GM18858 (cell line): ENCODE results near the gene TEKT3.

Experiments
- ATAC-seq: cut with Tn5 transposase; IDR thresholded peaks from one replicate; pipeline ENCODE4 v1.9.1; 2021; ENCODE audit not compliant: unreplicated experiment

Gene TEKT3

DNA sequence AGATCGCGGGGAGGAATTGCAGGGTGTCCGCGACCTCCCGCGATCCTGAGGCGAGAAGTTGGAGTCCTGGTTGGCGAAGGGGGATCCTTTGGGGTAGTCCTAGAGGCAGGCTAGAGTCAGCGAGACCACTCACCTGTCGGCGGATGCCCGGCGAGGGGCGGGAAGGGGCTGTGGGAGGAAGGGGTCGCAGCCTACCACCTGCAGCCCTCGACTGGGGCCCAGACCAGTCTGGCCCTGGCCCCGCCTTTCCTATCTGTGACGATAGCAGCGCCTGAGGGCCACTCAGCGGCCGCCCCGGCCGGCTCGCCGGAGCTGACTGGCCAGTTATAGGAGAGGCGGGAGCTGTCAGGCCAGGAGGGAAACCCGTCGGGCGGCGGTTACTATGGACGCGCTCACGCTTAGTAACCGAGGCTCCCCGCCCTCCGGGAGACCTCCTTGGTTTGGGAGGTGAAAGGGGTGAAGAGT is at the start of gene TEKT3:
TSS of gene TEKT3 (minus strand) at position 213 of the 465 bp plus-strand sequence. CDS start 10,012 bp downstream, outside the sequence.
- no peak for ATAC-seq

DNA sequence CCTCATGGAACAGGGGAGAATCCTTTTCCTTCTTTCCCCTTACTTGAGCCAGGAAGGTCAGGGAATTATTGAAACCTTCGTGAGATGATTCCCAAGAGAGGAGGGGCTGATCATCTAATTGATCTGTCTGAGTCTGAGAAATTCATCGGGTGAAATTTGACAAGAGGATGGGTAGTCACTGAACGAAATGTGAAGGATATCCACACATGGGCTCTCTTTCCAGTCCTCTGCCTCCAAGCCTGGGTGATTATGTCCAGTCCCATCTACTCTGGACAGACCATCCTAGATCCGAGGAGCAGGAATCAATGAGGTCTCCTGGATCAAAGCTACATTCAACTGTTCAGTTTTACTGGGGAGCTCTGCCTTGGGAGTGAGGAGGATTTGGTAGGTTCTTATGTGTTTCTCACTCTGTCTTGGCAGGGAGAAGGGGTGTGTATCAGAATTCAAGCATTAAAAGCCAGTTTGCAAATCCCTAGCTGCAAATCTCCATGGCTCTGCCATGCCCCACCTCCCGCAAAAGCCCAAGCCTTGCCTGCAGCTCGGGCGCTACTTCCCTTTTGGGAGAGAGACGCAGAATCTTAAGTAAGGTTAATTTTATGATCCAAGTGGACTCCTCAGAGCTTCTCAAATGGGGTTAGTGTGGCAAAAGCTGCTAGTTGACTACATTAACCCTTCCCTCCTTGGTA is 47.1 kb upstream of the TEKT3 start:
- ATAC-seq, result no peak

DNA sequence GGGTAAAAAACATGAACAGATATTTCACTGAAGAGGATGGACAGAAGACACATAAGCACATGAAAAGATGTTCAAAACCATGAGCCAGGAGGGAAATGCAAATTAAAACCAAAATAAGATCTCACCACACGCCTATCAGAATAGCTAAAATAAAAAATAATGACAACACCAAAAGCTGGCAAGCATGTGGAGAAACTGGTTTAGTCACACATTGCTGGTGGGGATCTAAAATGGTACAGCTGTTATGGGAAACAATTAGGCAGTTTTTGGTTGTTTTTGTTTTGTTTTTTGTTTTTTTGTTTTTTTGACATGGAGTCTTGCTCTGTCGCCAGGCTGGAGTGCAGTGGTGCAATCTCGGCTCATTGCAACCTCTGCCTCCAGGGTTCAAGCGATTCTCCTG is 44.7 kb upstream of the TEKT3 start:
- ATAC-seq, result no peak

DNA sequence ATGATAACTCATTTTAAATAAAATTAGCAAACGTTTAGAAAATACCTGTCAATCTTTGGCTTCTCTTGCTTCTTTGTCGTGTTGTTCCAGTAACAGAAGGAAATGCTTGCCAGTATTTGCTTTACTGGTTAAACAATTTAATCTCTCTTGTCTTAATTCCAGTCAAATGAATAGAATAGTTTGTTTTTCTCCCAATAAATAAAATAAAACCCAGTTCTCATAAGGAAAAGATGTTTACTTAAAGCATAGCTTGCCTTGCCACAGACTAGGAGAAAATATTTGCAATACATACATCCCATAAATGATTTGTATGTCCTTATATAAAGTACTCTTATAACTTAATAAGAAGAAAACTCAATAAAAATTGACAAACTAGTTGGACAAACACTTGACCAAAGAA is 43.9 kb upstream of the TEKT3 start:
- ATAC-seq, result no peak

DNA sequence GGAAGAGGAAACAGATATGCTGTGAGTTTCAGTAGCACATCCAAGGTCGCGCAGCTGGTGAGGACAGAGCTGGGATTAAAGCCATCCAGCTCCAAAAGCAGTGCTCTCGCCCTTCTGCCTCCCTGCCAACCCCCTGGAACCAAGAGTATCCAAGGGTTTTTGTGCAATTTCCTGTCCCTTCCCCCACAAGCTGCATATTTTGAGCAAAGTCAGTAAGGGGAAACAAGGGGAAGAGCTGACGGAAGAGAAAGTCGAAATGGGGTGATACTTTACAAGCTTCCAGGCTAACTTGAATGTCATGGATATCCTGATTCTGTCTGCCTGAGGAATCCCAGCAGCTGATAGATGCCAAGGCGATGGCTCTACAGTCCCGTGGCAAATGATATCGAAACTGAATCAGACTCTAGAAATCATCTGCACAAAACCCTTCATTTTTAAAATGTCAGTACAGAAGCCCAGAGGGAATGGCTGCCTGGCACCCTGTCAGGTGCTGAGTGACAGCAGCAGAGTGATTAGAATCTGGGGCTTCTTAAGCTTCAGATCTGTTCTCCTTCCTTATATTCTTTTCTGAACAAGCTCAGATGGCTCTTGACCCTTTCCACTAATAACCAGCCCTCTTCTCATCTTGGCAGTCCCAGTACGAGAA is 42.9 kb upstream of the TEKT3 start:
- ATAC-seq, result no peak

DNA sequence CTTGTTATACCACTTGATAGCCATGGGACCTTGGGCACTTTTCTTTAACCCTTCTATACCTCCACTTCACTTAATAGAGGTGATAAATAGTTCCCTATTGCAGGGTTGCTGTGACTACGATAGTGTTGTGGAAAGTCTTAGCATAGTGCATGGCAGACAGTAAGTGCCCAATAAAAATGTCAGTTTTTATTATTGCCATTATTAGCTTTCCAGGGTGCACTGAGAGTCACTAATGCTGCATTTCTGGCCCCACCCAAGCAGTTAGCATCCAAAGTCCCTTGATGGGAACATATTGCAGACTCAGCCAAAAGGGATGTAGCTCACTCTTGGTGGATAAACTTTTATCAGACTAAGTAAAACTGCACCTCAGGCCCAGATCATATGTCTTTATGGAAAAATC is 41.5 kb upstream of the TEKT3 start:
- ATAC-seq, result no peak

DNA sequence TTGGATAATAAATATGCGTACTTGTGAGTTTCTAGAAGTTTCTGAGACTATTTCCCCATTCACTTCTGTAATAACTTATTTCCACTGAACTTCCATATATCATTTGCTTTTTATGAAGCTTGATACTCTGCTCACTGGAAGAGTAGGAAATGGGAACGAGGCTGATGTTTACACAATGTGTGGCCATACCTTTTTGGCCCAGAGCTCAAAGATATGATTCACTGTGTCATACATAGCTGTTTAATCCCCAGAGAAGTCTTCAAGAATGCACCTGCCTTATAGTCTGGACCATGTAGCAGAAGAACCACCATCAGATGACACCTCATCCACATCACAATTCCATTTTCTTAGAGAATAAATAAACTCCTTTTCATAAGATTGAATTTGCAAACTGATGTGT is 40.3 kb upstream of the TEKT3 start:
- ATAC-seq, result no peak

DNA sequence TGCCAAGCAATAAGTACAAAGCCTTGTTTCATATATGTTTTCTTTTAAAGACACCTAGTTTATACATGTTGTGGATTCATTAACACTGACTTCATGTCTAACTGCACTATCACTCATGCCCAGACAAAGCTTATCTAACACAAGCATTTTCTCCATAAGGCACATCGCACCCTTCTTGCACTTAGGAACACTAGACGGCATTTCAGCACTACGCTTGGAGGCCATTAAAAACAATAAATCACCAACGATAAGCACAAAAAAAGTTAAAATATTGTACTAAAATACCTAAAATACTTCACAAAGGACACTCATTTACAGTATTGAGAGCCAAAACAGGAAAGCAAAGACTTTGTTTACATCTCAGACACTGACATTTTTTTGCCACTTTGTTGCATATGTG is 39.0 kb upstream of the TEKT3 start:
- no peak for ATAC-seq

DNA sequence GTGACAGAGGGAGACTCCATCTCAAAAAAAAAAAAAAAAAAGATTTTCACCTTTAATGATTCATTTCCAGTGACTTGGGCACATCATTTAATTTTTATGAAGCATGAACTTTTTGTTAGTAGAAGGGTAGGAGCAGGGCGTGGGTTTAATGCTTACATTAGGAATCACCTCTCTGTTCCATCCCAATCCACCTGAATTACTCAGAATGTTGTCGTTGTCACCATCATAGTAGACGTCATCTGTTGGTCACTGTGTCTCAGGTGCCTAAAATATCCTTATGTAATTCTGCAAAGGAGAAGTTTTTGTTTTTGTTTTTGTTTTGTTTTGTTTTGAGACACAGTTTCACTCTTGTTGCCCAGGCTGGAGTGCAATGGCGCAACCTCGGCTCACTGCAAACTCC is 38.3 kb upstream of the TEKT3 start:
- ATAC-seq, result no peak

DNA sequence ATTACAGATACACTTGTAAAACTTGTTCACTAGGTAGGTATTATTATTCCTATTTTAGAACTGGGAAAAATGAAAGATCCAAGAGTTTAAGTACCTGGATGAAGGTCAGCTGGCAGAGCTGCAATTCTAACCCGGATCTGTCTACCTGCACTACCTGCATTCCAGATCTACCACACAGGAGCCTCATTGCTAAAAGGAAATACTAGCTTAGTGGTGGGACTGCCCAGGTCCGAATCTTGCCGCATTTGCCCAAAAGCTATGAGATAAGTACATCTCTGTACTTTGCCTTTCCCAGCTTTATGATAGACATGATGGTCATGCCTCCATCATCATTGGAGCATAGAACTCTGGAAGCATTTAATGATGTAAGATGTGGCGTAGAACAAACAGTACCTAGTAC is 36.8 kb upstream of the TEKT3 start:
- no peak for ATAC-seq

DNA sequence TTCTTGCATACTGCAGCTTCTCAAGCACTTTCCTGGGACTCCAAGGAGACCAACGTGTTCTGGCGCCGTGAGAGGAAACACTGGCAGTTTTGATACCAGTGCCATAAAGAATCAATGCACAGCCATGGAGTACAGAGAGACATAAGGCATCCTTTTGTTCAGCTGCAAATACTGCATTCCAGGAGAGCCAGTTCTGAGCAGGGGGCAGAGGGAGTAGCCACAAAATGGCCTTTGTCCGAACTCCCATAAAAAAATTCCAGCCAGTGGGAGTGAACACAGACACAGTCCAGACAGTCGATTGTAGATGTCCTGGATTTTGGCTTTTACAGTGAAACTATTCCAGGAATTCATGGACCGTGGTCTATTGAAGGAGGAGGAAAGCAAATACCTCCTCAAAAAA is 36.2 kb upstream of the TEKT3 start:
- no peak for ATAC-seq

DNA sequence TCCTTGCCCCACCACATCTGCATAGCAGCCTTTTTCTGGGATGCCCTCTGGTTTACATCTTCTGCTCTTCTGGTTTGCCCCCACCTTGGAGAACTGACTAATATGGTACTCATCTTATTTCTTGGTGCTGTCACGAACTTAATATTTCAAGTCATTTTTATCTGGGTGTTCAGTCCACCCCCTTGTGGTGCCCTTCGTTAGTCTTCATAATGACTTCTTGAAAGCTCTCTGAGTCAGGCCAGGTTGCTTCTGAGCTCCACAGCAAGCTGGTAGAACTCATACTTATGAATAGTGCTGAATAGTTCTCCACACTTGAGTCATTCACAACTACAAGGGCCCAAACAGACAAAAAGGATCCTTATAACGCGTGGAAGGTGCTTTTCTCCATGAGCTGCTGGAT is 35.8 kb upstream of the TEKT3 start:
- no peak for ATAC-seq

DNA sequence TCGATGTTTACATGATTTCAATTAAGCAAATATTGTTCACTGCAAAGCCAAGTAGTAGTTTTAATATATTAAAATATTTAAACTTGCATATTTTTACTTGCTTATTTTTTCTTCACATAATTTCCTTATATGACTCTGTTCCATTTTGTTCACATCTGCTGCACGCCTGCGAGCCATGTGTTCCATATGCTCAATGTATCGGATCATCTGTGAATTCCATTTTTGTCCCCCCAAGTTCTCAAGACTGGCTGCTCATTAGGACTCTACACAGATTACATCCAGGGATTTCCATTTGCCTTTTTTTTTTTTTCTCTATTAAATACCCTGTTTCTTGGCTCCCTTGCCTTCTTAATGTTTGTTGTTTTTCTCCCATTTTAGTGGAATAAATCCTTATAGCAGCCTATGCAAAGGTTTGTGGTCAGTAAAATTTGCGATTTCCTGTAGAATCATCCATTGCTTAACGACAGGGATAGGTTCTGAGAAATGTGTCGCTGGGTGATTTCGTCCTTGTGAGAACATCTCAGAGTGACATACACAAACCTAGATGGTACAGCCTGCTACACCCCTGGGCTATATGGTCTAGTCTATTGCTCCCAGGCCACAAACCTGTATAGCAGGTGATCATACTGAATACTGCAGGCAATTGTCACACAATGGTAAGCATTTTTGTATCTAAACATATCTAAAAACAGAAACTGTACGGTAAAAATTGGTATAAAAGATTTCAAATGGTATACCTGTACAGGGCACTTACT is 30.2 kb upstream of the TEKT3 start:
- ATAC-seq, result no peak

DNA sequence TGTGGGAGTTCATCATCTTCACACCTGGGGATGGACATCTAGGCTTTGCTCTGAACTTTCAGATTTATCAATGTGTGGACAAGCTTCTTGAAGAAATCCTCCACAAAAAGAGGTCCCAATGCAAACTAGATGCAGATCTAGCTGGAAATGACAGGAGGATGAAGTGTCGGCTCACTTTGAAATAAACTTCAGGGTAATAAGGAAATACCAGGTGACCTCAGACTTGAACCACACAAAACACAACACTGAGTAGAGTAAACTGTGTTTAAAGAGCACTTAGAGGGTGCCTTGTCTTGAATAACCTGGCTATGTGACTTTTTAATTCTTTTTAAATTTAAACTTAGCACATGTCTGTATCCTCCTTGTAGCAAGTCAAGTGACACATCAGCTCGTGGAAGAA is 27.2 kb upstream of the TEKT3 start:
- no peak for ATAC-seq

DNA sequence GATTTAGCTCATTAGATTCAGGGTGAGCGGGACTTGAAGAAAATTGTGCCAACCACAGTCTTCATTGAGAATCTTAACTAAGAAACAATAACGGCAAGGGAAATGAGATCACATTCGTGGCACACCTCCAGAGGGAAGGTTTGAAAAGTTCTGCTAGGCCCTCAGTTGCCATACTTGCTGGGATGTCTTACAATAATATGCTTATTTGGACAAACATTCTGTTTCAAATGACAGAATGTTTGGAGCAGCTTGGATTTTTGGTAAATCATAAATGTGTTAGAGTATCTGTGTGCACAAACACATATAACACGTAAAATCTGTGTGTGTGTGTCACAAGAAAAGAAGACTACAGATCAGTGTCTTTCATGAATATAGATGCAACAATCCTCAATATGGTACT is 24.6 kb upstream of the TEKT3 start:
- ATAC-seq, result no peak

DNA sequence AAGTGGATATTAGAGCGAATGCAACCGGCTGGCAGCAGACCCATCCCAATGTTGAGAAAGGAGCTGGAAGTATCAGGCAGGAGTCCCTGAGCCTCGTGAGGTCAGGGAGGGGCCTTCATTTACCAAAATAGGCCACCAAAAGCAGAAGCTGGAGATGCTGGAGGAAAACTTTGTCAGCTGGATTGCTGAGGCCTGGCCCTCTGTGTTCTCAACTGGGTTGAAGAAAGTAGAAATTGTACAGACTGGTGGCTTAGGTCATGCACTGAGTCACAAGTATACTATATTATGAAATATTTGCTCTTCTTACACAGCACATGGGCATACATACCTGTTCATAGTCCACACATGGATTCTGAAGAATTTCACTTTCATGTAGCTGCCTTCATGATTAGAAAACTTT is 23.2 kb upstream of the TEKT3 start:
- ATAC-seq, result no peak

DNA sequence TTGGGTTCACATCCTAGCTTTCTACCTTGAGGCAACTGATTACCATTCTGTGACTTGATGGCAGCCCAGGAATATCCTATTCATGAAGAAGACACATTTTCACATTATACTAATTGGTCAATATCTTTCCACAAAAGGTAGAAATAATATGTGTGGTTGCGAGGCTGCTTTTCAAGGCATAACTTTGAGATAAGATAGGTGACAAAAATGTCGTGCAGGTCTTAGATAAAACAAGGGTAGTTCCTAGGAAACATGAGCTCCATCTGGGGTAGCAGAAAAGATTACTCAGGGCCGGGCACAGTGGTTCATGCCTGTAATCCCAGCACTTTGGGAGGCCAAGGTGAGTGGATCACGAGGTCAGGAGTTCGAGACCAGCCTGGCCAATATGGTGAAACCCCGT is 22.3 kb upstream of the TEKT3 start:
- ATAC-seq, result no peak

DNA sequence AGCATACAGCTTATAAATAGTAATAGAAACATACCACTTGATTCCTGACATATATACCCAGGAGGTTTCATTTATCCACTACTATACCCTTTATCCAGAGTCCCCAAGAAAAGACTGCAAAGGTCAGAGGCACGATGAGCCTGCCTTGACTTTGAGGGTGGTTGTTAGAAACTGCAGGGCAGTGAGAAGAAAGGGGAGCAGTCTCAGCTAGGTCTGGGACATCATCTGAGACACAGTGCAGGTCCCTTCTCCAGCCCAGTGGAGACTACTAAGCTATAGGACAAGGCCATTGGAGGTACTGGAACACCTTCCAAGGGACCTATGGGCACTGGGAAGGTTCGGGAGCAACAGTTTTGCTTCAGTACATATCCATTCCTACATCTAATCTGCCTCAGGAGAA is 20.2 kb upstream of the TEKT3 start:
- no peak for ATAC-seq

DNA sequence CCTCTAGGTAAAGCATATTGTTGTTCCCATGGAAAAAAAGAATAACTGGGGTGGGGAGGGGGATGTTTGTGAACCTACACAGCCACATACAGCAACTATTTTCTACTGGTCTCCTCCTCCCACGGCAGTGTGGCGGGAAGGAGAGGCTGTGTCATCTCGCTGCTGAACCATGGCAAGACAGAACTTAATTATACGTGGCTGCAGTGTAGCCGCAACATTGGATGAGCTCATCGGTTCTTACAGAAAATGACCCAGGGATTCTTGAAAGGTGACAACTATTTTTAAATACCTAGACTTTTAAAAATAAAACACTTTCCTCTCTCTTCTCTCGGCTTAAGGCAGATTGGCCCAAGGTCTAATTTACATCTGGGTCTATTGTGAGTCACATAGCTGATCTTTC is 19.8 kb upstream of the TEKT3 start:
- ATAC-seq, result no peak

DNA sequence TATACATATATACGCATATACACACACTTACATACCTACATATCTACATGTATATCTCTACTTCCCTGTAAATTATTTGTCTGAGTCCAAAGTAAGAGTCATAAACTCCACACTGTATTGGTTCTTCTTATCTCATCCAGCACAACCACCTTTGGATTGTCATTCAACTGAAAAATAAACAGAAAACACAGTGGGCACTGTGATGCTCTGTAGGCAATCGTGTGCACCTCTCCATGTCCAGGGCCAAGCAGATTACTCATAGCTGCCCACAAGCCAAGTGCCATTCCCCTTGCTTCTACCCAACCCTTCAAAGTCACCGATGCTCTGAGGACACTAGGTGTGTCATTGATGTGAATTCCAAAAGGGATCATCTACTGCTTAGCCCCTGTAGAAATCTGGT is 12.9 kb upstream of the TEKT3 start:
- no peak for ATAC-seq

DNA sequence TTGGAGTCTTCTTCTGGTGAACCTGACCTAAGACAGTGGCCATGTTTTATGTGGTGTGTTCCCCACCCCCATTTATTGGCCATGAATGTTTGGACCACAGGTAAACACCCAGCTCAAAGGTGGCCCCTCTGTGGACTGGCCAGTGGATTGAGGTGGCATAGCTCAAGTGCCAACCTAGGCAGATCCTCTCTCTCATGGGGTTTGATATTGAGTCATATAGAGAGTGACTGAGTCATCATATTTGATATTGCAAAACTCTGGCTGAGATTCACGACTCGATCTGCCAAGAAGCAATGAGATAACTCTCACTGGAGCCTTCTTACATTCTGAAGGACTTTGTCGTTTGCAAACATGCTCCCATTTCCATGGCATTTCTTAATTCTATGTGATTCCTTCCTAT is 10.5 kb upstream of the TEKT3 start:
- ATAC-seq, result no peak

DNA sequence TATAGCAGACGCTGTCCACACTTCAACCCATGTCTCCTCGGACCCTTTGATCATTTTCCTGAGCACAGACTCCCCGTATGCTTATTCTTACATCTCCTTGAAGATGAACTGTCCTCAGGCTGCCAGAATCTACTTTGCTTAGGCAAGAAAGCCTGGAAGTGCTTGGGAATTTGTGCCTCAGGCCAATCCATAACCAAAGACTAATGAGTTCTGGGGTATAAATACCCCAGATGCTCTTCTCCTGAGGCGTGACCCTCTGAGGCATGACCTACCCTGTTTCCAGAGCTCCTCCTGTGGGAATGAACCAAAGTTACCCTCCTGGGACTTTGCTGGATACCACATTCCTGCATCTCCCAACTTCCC is 10.1 kb upstream of the TEKT3 start:
- ATAC-seq, result no peak
